ENCODE results near the gene HINT1.

DNA sequence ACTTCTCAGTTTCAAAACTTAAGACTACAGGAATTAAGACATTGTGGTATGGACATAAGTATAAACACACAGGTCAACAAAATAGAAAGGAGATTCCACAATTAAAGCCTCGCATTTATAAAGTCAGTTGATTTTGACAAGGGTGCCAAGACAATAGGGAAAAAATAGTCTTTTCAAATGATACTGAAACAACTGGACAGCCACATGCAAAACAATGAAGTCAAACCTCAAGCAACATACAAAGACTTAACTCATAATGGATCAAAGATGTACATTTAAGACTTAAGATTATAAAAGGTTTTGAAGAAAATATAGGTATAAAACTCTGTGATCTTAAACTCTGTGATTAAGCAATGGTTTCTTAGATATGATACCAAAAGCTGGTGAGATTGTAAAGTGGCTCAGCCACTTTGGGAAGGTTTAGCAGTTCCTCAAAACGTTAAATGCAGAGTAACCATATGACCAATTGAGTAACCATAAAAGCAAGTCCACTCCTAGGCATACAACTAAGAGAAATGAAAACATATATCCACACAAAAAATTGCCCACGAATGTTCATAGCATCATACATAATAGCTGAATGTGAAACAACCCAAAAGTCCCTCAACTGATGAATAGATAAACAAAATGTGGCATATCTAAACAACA, 22.0 kb downstream of the HINT1 start:
- TF ChIP-seq POLR2A (IDR thresholded peaks at IDR 0.05; ENCODE audit: low read length) (no peak), GATA1 (IDR thresholded peaks at IDR 0.05; ENCODE audit: low read depth, low read length) (no peak)
